Cardiac muscle cell (in vitro differentiated cells and primary cell): ENCODE data around the gene DYNLT1. TPM values are rescaled to one million over a fixed set of nuclear protein-coding genes. Genes with fewer than 3 reads are reported as not detected.
"Not testable (repeated sequence)": the region's sequence is repeated elsewhere in the genome, so short reads cannot be mapped to it uniquely, and the experiment has no call there.

Experiments used
- DNase-seq, 2 donors: peaks; one replicate each; pipeline versions ENCODE4 v3.0.0 to v3.0.0-alpha.2; 2010 to 2017; ENCODE audit warnings: low read depth in 1 of 2, low spot score in 1 of 2
- H3K27ac ChIP-seq: fragments of 200-600 bp; sonication (generic); 2 replicates; pipeline ENCODE4 v1.5.1; 2016
- H3K27me3 ChIP-seq: fragments of 200-600 bp; sonication (generic); 2 replicates; pipeline ENCODE4 v1.6.0; 2016; ENCODE audit warnings: control low read depth
- H3K36me3 ChIP-seq: fragments of 200-600 bp; sonication (generic); 2 replicates; pipeline ENCODE4 v1.5.1; 2016; ENCODE audit warnings: control low read depth
- H3K4me1 ChIP-seq: fragments of 200-600 bp; sonication (generic); 2 replicates; pipeline ENCODE4 v1.8.1; 2017; ENCODE audit warnings: low read depth, mild to moderate bottlenecking, mixed run types
- H3K4me3 ChIP-seq: fragments of 200-600 bp; sonication (generic); 2 replicates; pipeline ENCODE4 v1.5.1; 2016; ENCODE audit warnings: mild to moderate bottlenecking
- H3K9me3 ChIP-seq: fragments of 200-600 bp; sonication (generic); 2 replicates; pipeline ENCODE4 v1.5.1; 2017; ENCODE audit warnings: low read depth, mild to moderate bottlenecking, control low read depth
- polyA plus RNA-seq: library from polyadenylated mRNA; unstranded; fragments of >200 nt; fragmentation: Nextera tagmentation; extraction: Ambion mirVana; gene quantifications from 2 replicates; pipeline ENCODE4 v1.2.1, GENCODE V29; 2016
- total RNA-seq: library from RNA; depleted of rRNA; stranded (reverse); fragments of >200 nt; gene quantifications from 2 replicates; pipeline ENCODE4 v1.2.3, GENCODE V29; 2016
- TF ChIP-seq, protein P1 (sequence below): IDR thresholded peaks from 2 replicates; pipeline ENCODE4 v1.5.1; 2012; ENCODE audit warnings: low read depth, mild to moderate bottlenecking, low read length

DYNLT1 gene
- total and polyA plus RNA-seq, 2 experiments from 2014 or later = 86.5 to 459 TPM

DNA sequence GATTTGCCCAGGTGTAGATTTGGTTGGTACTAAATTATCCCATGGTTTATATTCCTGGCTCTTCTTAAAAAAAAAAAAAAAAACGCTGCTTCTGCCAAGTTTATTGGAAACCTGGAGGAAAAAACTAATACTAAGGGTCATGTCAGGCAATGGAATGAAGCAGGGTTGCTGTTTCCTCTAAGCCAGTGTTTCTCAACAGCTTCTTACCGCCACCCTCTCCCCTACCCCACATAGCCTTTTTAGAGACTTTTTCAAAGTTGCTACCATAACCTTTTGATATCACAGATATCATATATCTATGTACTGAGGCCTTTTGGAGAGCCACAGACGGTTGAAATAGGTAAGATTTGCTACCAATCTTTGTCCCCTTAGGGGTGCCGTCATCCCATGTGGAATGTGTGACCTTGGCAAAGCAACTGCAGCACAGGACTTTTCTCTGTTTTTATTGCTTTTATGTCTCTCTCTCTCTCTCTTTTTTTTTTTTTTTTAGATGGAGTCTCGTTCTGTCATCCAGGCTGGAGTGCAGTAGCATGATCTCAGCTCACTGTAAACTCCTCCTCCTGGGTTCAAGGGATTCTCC, 40.3 kb upstream of the DYNLT1 start:
- Histone ChIP-seq H3K36me3 (no peaks in the 10 kb centered on the region), H3K27ac (no peak overlapping the region), H3K4me1 (peaks cover 15% of the 10 kb centered on the region), H3K27me3 (no peaks in the 10 kb centered on the region), H3K9me3 (no peaks in the 10 kb centered on the region), H3K4me3 (no peak overlapping the region)
- TF ChIP-seq, protein P1, sequence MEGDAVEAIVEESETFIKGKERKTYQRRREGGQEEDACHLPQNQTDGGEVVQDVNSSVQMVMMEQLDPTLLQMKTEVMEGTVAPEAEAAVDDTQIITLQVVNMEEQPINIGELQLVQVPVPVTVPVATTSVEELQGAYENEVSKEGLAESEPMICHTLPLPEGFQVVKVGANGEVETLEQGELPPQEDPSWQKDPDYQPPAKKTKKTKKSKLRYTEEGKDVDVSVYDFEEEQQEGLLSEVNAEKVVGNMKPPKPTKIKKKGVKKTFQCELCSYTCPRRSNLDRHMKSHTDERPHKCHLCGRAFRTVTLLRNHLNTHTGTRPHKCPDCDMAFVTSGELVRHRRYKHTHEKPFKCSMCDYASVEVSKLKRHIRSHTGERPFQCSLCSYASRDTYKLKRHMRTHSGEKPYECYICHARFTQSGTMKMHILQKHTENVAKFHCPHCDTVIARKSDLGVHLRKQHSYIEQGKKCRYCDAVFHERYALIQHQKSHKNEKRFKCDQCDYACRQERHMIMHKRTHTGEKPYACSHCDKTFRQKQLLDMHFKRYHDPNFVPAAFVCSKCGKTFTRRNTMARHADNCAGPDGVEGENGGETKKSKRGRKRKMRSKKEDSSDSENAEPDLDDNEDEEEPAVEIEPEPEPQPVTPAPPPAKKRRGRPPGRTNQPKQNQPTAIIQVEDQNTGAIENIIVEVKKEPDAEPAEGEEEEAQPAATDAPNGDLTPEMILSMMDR = no peak
- peak in 1 of 2 donors; percentile 39 for DNase-seq

DNA sequence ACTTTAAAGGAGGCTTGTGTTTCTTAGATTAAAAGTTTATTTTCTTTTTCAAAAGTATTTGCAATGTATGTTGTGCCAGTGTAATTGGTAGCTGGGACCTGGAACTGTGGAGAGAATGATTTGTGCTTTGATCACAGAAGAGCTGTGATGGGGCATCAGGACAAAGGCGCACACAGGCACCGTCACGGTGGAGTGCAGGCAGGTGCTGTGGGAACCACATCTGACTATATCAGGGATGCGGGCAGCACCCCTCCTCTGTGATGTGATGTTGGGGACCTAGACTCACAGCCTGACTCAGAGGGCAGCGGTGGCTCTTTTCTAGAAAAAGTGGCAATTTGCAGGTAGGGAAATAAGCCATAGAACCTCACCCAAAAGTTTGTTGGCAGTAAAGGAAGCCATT, 39.8 kb upstream of the DYNLT1 start:
- Histone ChIP-seq H3K9me3 (no peaks in the 10 kb centered on the region), H3K27ac (no peak overlapping the region), H3K36me3 (no peaks in the 10 kb centered on the region), H3K27me3 (no peaks in the 10 kb centered on the region), H3K4me3 (no peak overlapping the region), H3K4me1 (peaks cover 15% of the 10 kb centered on the region)
- DNase-seq = no peak
- TF ChIP-seq, protein P1 = no peak

DNA sequence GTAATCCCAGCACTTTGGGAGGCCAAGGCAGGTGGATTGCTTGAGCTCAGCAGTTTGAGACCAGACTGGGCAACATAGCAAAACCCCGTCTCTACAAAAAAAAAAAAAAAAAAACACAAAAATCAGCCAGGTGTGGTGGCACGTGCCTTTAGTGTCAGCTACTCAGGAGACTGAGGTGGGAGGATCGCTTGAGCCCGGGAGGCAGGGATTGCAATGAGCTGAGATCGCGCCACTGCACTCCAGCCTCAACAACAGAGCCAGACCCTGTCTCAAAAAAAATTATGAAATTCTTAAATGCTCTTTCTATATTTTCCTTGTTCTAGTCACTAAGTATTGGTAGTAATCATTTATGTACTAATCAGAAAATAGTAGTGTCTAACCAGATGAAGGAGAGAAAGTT, 35.9 kb upstream of the DYNLT1 start:
- Histone ChIP-seq H3K27ac (no peak overlapping the region), H3K4me1 (no peaks in the 10 kb centered on the region), H3K4me3 (no peak overlapping the region), H3K27me3 (no peaks in the 10 kb centered on the region), H3K36me3 (no peaks in the 10 kb centered on the region), H3K9me3 (no peaks in the 10 kb centered on the region)
- DNase-seq = no peak
- TF ChIP-seq, protein P1 = no peak

DNA sequence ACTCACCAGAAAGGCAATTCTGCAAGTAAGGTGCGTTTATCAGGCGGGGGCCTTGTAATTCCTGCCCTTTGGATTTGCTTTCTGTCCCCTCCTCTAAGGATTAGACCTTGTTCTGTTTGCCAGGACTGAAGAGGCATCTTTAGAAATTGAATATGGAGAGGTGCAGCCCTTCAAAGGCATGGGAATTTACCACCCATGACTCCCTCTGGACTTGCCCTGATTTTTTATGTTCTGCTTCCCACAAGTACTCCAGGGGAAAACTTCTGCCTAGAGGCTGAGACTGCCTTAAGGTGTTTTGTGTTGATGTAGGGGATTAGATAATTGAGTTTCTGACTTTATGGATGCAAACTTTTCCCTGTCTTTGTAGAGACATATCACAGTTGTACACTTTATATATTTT, 35.5 kb upstream of the DYNLT1 start:
- Histone ChIP-seq H3K36me3 (no peaks in the 10 kb centered on the region), H3K27ac (no peak overlapping the region), H3K4me3 (no peak overlapping the region), H3K4me1 (no peaks in the 10 kb centered on the region), H3K27me3 (no peaks in the 10 kb centered on the region), H3K9me3 (no peaks in the 10 kb centered on the region)
- TF ChIP-seq, protein P1 = no peak
- DNase-seq = no peak

DNA sequence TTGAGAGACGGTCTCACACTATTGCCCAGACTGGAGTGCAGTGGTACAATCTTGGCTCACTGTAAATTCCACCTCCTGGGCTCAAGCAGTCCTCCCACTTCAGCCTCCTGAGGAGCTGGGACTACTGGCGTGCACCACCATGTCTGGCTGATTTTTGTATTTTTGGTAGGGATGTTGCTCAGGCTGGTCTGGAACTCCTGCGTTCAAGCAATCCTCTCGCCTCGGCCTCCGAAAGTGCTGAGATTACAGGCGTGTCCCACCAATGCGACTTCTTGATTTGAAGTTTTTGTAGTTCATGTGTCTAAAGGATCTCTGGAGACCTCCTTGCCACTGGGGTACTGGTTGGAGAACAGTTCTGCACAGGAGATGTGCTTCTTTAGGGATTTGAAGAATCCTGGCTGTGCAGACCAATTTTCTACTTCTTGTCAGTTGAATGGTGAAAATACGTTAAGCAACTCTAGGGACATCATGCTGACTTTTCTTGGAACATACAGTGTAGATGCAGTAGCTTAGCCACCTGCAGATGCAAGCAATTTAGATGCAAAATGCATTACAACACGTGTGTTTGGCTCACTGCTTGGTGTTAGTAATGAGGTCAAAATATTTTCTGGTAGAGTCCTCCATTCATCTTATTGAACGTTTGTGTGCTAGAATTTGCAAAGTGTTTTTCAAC, 33.5 kb upstream of the DYNLT1 start:
- Histone ChIP-seq H3K36me3 (no peaks in the 10 kb centered on the region), H3K9me3 (no peaks in the 10 kb centered on the region), H3K27me3 (no peaks in the 10 kb centered on the region), H3K27ac (no peak overlapping the region), H3K4me1 (no peaks in the 10 kb centered on the region), H3K4me3 (no peak overlapping the region)
- TF ChIP-seq, protein P1 = no peak
- no peak for DNase-seq

DNA sequence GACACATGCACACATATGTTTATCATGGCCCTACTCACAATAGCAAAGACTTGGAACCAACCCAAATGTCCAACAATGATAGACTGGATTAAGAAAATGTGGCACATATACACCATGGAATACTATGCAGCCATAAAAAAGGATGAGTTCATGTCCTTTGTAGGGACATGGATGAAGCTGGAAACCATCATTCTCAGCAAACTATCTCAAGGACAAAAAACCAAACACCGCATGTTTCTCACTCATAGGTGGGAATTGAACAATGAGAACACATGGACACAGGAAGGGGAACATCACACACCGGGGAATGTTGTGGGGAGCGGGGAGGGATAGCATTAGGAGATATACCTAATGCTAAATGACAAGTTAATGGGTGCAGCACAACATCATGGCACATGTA, 32.6 kb upstream of the DYNLT1 start:
- H3K4me1 ChIP-seq, H3K4me3 ChIP-seq, H3K9me3 ChIP-seq, H3K27ac ChIP-seq, DNase-seq, H3K27me3 ChIP-seq, H3K36me3 ChIP-seq: not testable (repeated sequence)
